Inflammatory macrophage (primary cell): ENCODE results near the gene TMEM150A.
"Not testable (repeated sequence)": the region's sequence is repeated elsewhere in the genome, so short reads cannot be mapped to it uniquely, and the experiment has no call there.

Experiments
- DNase-seq, 2 donors: peaks; one replicate each; pipeline ENCODE4 v3.0.0-alpha.2; 2020 to 2022
- total RNA-seq, 18 experiments: gene quantifications; one replicate each; lab custom pipeline; 2026; ENCODE audit warnings: mixed read lengths in 6 of 18, inconsistent platforms in 2 of 18; lab: John Stamatoyannopoulos, UW

TMEM150A gene
- 4.1 to 15.7 (median 7.8) reads per million in 18 experiments for total RNA-seq

GRCh38 chr2:85602476-85603234 lies at the start of gene TMEM150A:
Gene TMEM150A (minus strand): TSS chr2:85602698. CDS start chr2:85601948, 750 bp downstream.
- peak; percentile 92 to 97 for DNase-seq

GRCh38 chr2:85652056-85652455 lies 49.6 kb upstream of the TMEM150A start:
- DNase-seq = no peak

GRCh38 chr2:85651097-85651496 lies 48.6 kb upstream of the TMEM150A start:
- no peak for DNase-seq

GRCh38 chr2:85650456-85650855 lies 48.0 kb upstream of the TMEM150A start:
- no peak for DNase-seq

- no peak for DNase-seq
These were observed 47.0 kb upstream of the TMEM150A start for GRCh38 chr2:85649201-85650190.

GRCh38 chr2:85648619-85649018 lies 46.1 kb upstream of the TMEM150A start:
- DNase-seq = peak; percentile 27 to 53

- DNase-seq = no peak
These were observed 45.5 kb upstream of the TMEM150A start for GRCh38 chr2:85647823-85648526.

GRCh38 chr2:85646166-85646565 lies 43.7 kb upstream of the TMEM150A start:
- DNase-seq = no peak

GRCh38 chr2:85644909-85645308 lies 42.4 kb upstream of the TMEM150A start:
- no peak for DNase-seq

GRCh38 chr2:85642725-85643124 lies 40.2 kb upstream of the TMEM150A start:
- DNase-seq = no peak

- DNase-seq = no peak
These were observed 33.1 kb upstream of the TMEM150A start for GRCh38 chr2:85635636-85636035.

GRCh38 chr2:85635011-85635410 lies 32.5 kb upstream of the TMEM150A start:
- DNase-seq = peak; percentile 27 to 40

GRCh38 chr2:85631316-85631715 lies 28.8 kb upstream of the TMEM150A start:
- DNase-seq = no peak

- DNase-seq = no peak
These were observed 26.2 kb upstream of the TMEM150A start for GRCh38 chr2:85628658-85629057.

GRCh38 chr2:85623991-85624390 lies 21.5 kb upstream of the TMEM150A start:
- DNase-seq = no peak

- DNase-seq = no peak
These were observed 18.8 kb upstream of the TMEM150A start for GRCh38 chr2:85621338-85621737.

GRCh38 chr2:85619617-85620016 lies 17.1 kb upstream of the TMEM150A start:
- no peak for DNase-seq

GRCh38 chr2:85617723-85618122 lies 15.2 kb upstream of the TMEM150A start:
- not testable (repeated sequence) for DNase-seq

GRCh38 chr2:85615413-85615728 lies 12.9 kb upstream of the TMEM150A start:
- no peak for DNase-seq

GRCh38 chr2:85614757-85615156 lies 12.3 kb upstream of the TMEM150A start:
- DNase-seq = not testable (repeated sequence)

- no peak for DNase-seq
These were observed 11.4 kb upstream of the TMEM150A start for GRCh38 chr2:85613717-85614515.
